Measurements from ENCODE around the gene PGAM4. TPM values are rescaled to one million over a fixed set of nuclear protein-coding genes. Genes with fewer than 3 reads are reported as not detected.

Gene PGAM4
- polyA plus RNA-seq, 6 donors from 2014 or later = not detected

Other genes starting within 250 kb of the PGAM4 start
- 10 to 100 TPM; 24.8 to 92.6 (median 52.0) TPM for gene ATRX, start 183.4 kb downstream of the PGAM4 start, polyA plus RNA-seq (ENCODE audit: low read depth in 6 of 6)
- 10 to 100 TPM; 28.0 to 45.2 (median 36.4) TPM for gene MAGT1, start 74.2 kb downstream of the PGAM4 start, polyA plus RNA-seq (ENCODE audit: low read depth in 6 of 6)
- gene COX7B, start 70.2 kb downstream of the PGAM4 start, polyA plus RNA-seq (ENCODE audit: low read depth in 6 of 6) = 100 to 1,000 TPM; 281 to 440 (median 327) TPM
- gene ATP7A, start 58.9 kb downstream of the PGAM4 start, polyA plus RNA-seq (ENCODE audit: low read depth in 6 of 6) = 1 to 10 TPM in 5 of 6 donors, not detected in 1; 5.4 to 6.5 (median 6.3) TPM
- 100 to 1,000 TPM; 325 to 587 (median 365) TPM for gene PGK1, start 134.6 kb upstream of the PGAM4 start, polyA plus RNA-seq (ENCODE audit: low read depth in 6 of 6)
- 10 to 100 TPM in 5 of 6 donors, 1 to 10 TPM in 1; 9.2 to 19.2 (median 12.7) TPM for gene TAF9B, start 170.0 kb upstream of the PGAM4 start, polyA plus RNA-seq (ENCODE audit: low read depth in 6 of 6)